Raji (cell line): Measurements from ENCODE around the gene CRYGD.

Experiments
- POLR2A ChIP-seq: IDR thresholded peaks from 2 replicates; pipeline ENCODE4 v1.6.1; 2011; ENCODE audit warnings: low read depth, low read length, control low read depth; ENCODE audit not compliant: insufficient read depth

CRYGD gene

GRCh38 chr2:208097801-208098200 is 26.5 kb downstream of the CRYGD start:
- TF ChIP-seq POLR2A, result no peak

DNA sequence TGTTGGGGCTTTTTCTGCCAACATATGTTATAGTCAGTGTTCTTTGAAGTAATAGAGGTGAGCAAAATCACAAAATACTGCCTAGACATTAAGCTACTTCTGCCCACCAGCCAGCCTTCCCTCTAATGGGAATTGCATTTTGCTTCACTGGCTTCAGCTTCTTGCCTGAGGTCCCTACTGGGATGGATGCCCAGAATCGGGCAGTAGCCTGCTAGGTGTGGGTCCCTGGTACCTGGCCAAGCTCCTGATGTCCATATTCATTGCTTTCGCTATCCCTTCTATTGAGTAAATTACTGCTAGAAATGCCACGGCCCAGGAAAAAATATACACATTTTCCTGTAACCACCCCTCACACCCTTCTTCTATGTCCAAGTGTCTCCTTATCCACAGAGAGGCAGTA is 27.0 kb downstream of the CRYGD start:
- TF ChIP-seq POLR2A, result no peak

- TF ChIP-seq POLR2A, result no peak
Measured at GRCh38 chr2:208096080-208096479, 28.2 kb downstream of the CRYGD start.

- no peak for TF ChIP-seq POLR2A
Measured at GRCh38 chr2:208093128-208093527, 31.2 kb downstream of the CRYGD start.

GRCh38 chr2:208092093-208092832 is 32.1 kb downstream of the CRYGD start:
- TF ChIP-seq POLR2A, result no peak

GRCh38 chr2:208090420-208090819 is 33.9 kb downstream of the CRYGD start:
- TF ChIP-seq POLR2A, result no peak

GRCh38 chr2:208086029-208086428 is 38.3 kb downstream of the CRYGD start:
- TF ChIP-seq POLR2A, result no peak

DNA sequence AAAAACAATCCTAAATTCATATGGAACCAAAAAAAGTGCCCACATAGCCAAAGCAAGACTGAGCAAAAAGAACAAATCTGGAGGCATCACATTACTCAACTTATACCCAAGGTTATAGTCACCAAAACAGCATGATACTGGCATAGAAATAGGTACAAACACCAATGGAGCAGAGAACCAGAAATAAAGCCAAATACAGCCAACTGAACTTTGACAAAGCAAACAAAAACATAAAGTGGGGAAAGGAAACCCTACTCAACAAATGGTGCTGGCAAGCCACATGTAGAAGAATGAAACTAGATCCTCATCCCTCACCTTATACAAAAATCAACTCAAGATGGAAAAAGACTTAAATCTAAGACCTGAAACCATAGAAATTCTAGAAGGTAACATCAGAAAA is 40.5 kb downstream of the CRYGD start:
- TF ChIP-seq POLR2A, result no peak

DNA sequence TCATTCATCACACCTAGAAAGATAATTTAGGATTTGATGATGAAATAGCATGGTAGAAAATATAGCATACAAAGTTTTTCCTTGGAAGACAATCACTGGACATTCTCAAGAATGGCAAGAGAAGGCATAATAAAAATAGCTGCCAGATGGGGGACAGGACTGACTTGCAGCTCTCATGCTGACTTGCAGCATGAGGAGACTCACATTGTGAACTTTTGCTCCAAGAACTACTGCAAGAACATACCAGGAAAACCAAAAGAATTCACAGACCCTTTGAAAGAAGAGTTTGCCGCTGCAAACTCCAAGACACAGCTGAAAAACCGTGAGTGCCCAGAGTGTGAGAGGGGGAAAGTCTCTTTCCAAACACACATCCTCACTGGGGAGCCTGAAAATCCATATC is 47.0 kb downstream of the CRYGD start:
- TF ChIP-seq POLR2A, result no peak

GRCh38 chr2:208074610-208075356 is 49.5 kb downstream of the CRYGD start:
- no peak for TF ChIP-seq POLR2A

GRCh38 chr2:208072250-208072892 is 52.0 kb downstream of the CRYGD start:
- no peak for TF ChIP-seq POLR2A
